GM23248 (cell line): ENCODE results near the gene ELAVL2.

Source experiments
- EZH2 ChIP-seq: fragments of 200-600 bp; sonication (generic); IDR thresholded peaks from 2 replicates; pipeline ENCODE4 v1.6.1; 2018; ENCODE audit warnings: antibody characterized with exemption, mild to moderate bottlenecking; ENCODE audit not compliant: insufficient read depth, poor library complexity, severe bottlenecking
- EZH2phosphoT487 ChIP-seq: fragments of 200-600 bp; sonication (generic); IDR thresholded peaks from 2 replicates; pipeline ENCODE4 v1.6.1; 2018; ENCODE audit warnings: antibody characterized with exemption, moderate library complexity, mild to moderate bottlenecking, low read depth; ENCODE audit not compliant: insufficient read depth

GRCh38 chr9:23855873-23856604 lies 30.0 kb upstream of the ELAVL2 start:
- TF ChIP-seq EZH2phosphoT487 = no peak
- TF ChIP-seq EZH2 = no peak
